Neural progenitor cell (in vitro differentiated cells): Measurements from ENCODE around the gene HBA1.
"Not testable (repeated sequence)": the region's sequence is repeated elsewhere in the genome, so short reads cannot be mapped to it uniquely, and the experiment has no call there.

Source experiments
- CTCF ChIP-seq: fragments of 200-600 bp; sonication (generic); IDR thresholded peaks from 2 replicates; pipeline ENCODE4 v1.5.1; 2017; ENCODE audit warnings: antibody characterized with exemption, mild to moderate bottlenecking
- EZH2 ChIP-seq: fragments of 200-600 bp; sonication (generic); IDR thresholded peaks from 2 replicates; pipeline ENCODE4 v1.6.1; 2017; ENCODE audit warnings: antibody characterized with exemption, mild to moderate bottlenecking, moderate library complexity

GRCh38 chr16:176006-176405, 474 bp upstream of the HBA1 start:
- TF ChIP-seq EZH2: peak; percentile 10
- TF ChIP-seq CTCF: not testable (repeated sequence)
